Stomach (tissue), 9 donors: Measurements from ENCODE around the gene CPXM2. TPM values are rescaled to one million over a fixed set of nuclear protein-coding genes. Genes with fewer than 3 reads are reported as not detected.
A peak's percentile ranks its signal among the peaks of the same experiment; 100 is the strongest.

ENCODE experiments used
- DNase-seq, 2 donors: peaks; one replicate each; pipeline versions ENCODE4 v3.0.0 to v3.0.0-alpha.2; 2013 to 2019
- H3K27ac ChIP-seq, 5 donors: fragments of 200-600 bp in 4 of 5; sonication (generic) in 4 of 5; one replicate each; pipeline ENCODE4 v1.5.1; 2013 to 2019; ENCODE audit warnings: mild to moderate bottlenecking in 1 of 5, moderate library complexity in 1 of 5
- H3K27me3 ChIP-seq, 3 donors: fragments of 200-600 bp; sonication (generic); one replicate each; pipeline ENCODE4 v1.5.1; 2017 to 2019; ENCODE audit warnings: mixed run types in 1 of 3
- H3K36me3 ChIP-seq, 4 donors: fragments of 200-600 bp; sonication (generic); 1 replicate in 3 of 4; 2 replicates in 1 of 4; pipeline ENCODE4 v1.5.1; 2016 to 2019
- H3K4me1 ChIP-seq, 4 donors: fragments of 200-600 bp; sonication (generic); one replicate each; pipeline ENCODE4 v1.5.1; 2016 to 2019
- H3K4me3 ChIP-seq, 4 donors: fragments of 200-600 bp; sonication (generic) in 3 of 4; one replicate each; pipeline ENCODE4 v1.5.1; 2016 to 2019; ENCODE audit warnings: mild to moderate bottlenecking in 1 of 4
- H3K9me3 ChIP-seq, 4 donors: fragments of 200-600 bp; sonication (generic); one replicate each; pipeline ENCODE4 v1.5.1; 2016 to 2019
- EP300 ChIP-seq: sonication (generic); formaldehyde crosslinking; IDR thresholded peaks from one replicate; pipeline ENCODE4 v1.6.1; 2017; ENCODE audit warnings: antibody characterized with exemption
- POLR2A ChIP-seq, 4 donors: fragments of 450-650 bp; IDR thresholded peaks; one replicate each; pipeline ENCODE4 v1.6.1; 2016; ENCODE audit warnings: antibody characterized with exemption in 4 of 4, control low read depth in 2 of 4, mild to moderate bottlenecking in 1 of 4, moderate library complexity in 1 of 4
- POLR2AphosphoS5 ChIP-seq, 3 donors: sonication (generic); formaldehyde crosslinking; IDR thresholded peaks; one replicate each; pipeline ENCODE4 v1.6.1; 2016; ENCODE audit warnings: antibody characterized with exemption in 3 of 3
- WGBS, 5 donors: extraction: QIAGEN DNeasy Blood & Tissue Kit in 3 of 5; methylation state at CpG; one replicate each; pipeline versions ENCODE4 v1.1.5 to v1.1.7; 2013 to 2018; 5-methylcytosine and 5-hydroxymethylcytosine counted together
- intact Hi-C: fragments of 100-400 bp; cut with DNase I; formaldehyde crosslinking; loops from one replicate; pipeline ENCODE4 v1.15.1; 2023; ENCODE audit warnings: low total_unique reads
- polyA plus RNA-seq, 3 donors: library from polyadenylated mRNA; stranded (reverse); fragments of 200-250 nt; gene quantifications; one replicate each; pipeline ENCODE4 v1.2.3, GENCODE V29; 2013
- total RNA-seq, 5 donors: library from RNA; depleted of rRNA; stranded (reverse); fragments of >200 nt; gene quantifications; one replicate each; pipeline versions ENCODE4 v1.1.0 to v1.2.3, GENCODE V29; 2014 to 2016
- TF ChIP-seq, protein P1 (sequence below), 7 experiments: fragments of 450-650 bp in 4 of 7; fragments of 200-600 bp in 3 of 7; sonication (generic) in 3 of 7; IDR thresholded peaks; one replicate each; pipeline ENCODE4 v1.5.1; 2016 to 2019; ENCODE audit warnings: antibody characterized with exemption in 7 of 7, control low read depth in 2 of 7, mild to moderate bottlenecking in 1 of 7
- donor health status: healthy with polysubstance abuse.
- donor health status: Bipolar disorder and iron deficiency.
- donor health status: healthy.

CPXM2 gene
- total and polyA plus RNA-seq, 8 donors: 0.46 to 33.5 (median 9.9) TPM

DNA sequence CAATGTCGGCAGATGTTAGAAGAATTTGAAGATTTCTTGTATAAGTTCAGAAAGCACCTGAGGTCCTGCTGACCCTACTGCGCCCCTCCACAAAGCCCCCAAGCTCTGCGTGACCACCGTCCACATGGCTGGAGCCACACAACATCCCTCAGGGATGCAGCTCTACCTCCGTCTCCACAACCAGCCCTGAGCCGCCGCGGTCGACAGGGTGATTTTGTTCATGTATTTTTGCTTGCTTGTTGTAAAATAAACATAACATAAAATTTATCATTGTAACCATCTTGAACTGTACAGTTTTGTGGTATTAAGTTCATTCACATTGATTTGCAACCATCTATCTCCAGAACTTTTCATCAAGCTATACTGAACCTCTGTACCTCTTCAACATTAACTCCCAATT is 50.5 kb downstream of the CPXM2 start:
- H3K27me3 ChIP-seq: peaks cover 0 to 8% (median 0%) of the 10 kb centered on the region in 3 donors
- intact Hi-C loops: no loop called here
- peak overlapping the region in 1 of 5 donors; percentile 77 for H3K27ac ChIP-seq
- H3K36me3 ChIP-seq: no peaks in the 10 kb centered on the region
- H3K9me3 ChIP-seq: peaks cover 0 to 4% (median 0%) of the 10 kb centered on the region in 4 donors
- peaks cover 0 to 5% (median 1%) of the 10 kb centered on the region in 4 donors for H3K4me1 ChIP-seq
- no peak for TF ChIP-seq POLR2A (IDR thresholded peaks at IDR 0.05)
- TF ChIP-seq, protein P1, sequence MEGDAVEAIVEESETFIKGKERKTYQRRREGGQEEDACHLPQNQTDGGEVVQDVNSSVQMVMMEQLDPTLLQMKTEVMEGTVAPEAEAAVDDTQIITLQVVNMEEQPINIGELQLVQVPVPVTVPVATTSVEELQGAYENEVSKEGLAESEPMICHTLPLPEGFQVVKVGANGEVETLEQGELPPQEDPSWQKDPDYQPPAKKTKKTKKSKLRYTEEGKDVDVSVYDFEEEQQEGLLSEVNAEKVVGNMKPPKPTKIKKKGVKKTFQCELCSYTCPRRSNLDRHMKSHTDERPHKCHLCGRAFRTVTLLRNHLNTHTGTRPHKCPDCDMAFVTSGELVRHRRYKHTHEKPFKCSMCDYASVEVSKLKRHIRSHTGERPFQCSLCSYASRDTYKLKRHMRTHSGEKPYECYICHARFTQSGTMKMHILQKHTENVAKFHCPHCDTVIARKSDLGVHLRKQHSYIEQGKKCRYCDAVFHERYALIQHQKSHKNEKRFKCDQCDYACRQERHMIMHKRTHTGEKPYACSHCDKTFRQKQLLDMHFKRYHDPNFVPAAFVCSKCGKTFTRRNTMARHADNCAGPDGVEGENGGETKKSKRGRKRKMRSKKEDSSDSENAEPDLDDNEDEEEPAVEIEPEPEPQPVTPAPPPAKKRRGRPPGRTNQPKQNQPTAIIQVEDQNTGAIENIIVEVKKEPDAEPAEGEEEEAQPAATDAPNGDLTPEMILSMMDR (IDR thresholded peaks at IDR 0.05): no peak
- TF ChIP-seq EP300: no peak
- no peak for TF ChIP-seq POLR2AphosphoS5 (IDR thresholded peaks at IDR 0.05)
- 76 to 95% (median 85%) methylated on average over 9 of the region's 9 CpGs for WGBS, 5 donors
- DNase-seq: no peak
- H3K4me3 ChIP-seq: no peak overlapping the region

DNA sequence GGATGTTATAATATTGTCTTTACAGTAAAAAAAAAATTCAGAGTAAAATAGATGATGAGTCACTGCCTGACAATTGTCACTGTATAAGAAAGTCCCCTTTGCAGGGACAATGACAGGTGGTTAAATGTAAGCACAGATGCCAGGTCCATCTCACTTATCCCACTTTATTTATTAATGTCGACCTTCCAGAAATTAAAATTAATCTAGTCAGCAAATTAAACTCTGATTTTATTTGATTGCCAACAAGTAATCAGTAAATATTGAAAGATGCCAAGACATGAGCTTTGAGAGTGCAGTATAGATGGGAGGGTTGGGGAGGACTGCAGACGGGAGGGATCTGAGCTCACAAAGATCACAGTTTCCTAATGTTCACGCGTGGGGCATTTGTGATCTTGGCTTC is 50.9 kb downstream of the CPXM2 start:
- H3K27ac ChIP-seq: peak overlapping the region in 1 of 5 donors; percentile 77
- H3K36me3 ChIP-seq: no peaks in the 10 kb centered on the region
- no peak for DNase-seq
- H3K9me3 ChIP-seq: no peaks in the 10 kb centered on the region
- whole genome bisulfite sequencing, 5 donors: 68 to 87% (median 75%) methylated on average over 4 of the region's 4 CpGs
- peaks cover 0 to 12% (median 0%) of the 10 kb centered on the region in 3 donors for H3K27me3 ChIP-seq
- intact Hi-C loops: no loop called here
- peaks cover 0 to 5% (median 1%) of the 10 kb centered on the region in 4 donors for H3K4me1 ChIP-seq
- no peak for TF ChIP-seq POLR2AphosphoS5 (IDR thresholded peaks at IDR 0.05)
- TF ChIP-seq, protein P1 (IDR thresholded peaks at IDR 0.05): no peak
- TF ChIP-seq POLR2A (IDR thresholded peaks at IDR 0.05): no peak
- no peak for TF ChIP-seq EP300
- no peak overlapping the region for H3K4me3 ChIP-seq

DNA sequence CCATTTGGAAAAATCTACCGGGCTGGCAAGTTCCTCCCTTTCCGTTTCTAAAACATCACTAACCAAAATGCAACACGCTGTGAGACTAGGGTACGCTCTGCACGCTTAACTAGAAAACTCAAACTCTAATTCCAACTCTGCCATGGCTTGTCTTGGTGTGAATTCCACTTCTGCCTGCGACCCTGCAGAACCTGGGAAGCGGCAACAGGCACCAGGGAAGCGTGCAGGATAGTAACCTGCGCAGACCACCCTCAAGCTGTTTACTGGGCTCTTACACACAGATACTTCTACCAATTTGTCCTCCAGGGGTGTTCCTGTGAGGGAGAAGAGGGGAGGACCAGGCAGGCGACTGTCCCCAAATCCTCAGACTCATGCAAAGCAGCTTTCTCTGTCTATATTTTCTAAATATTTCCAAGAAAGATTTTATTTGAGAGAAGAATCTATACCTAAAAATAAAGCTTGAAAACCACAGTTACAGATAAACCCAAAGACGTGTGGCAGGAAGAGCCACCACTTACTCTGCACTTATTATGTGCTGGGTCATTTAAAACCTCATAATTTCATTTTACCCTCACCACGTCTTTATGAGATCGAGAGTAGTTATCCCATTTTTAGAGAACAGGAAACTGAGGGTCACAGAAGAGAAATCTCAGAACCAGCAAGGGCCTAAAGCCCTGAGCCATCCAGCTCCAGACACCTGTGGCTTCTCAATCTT is 52.9 kb downstream of the CPXM2 start:
- DNase-seq: no peak
- H3K4me1 ChIP-seq: peaks cover 0 to 11% (median 1%) of the 10 kb centered on the region in 4 donors
- no peaks in the 10 kb centered on the region for H3K36me3 ChIP-seq
- H3K27me3 ChIP-seq: peaks cover 0 to 14% (median 0%) of the 10 kb centered on the region in 3 donors
- intact Hi-C loops: no loop called here
- peak overlapping the region in 1 of 5 donors; percentile 7 for H3K27ac ChIP-seq
- H3K4me3 ChIP-seq: no peak overlapping the region
- TF ChIP-seq EP300 (no peak), POLR2A (IDR thresholded peaks at IDR 0.05) (no peak), POLR2AphosphoS5 (IDR thresholded peaks at IDR 0.05) (no peak)
- TF ChIP-seq, protein P1 (IDR thresholded peaks at IDR 0.05): no peak
- WGBS, 5 donors: 75 to 85% (median 83%) methylated on average over 13 of the region's 13 CpGs
- no peaks in the 10 kb centered on the region for H3K9me3 ChIP-seq

DNA sequence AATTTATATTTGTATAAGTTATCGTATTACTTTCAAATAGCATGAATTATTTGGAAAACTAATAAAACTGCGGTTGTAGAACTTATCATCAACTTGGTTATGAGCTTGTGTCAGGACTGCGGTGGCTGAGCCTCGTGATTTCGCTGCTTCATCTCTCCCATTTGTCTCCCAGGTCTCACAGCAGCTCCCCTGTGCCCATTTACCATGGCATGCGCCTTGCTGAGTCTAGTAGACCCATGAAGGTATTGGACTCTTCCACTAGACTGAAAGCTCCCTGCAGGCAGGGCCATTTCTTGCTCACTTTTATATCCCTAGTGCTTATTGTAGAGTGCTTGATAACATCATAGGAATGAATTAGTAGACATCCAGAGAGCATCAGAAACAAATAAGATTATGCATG is 53.9 kb downstream of the CPXM2 start:
- 81 to 90% (median 86%) methylated on average over 6 of the region's 6 CpGs for WGBS, 5 donors
- Histone ChIP-seq H3K27ac (no peak overlapping the region), H3K4me1 (peaks cover 0 to 11% (median 1%) of the 10 kb centered on the region in 4 donors), H3K36me3 (no peaks in the 10 kb centered on the region), H3K9me3 (no peaks in the 10 kb centered on the region), H3K4me3 (no peak overlapping the region), H3K27me3 (peaks cover 0 to 14% (median 0%) of the 10 kb centered on the region in 3 donors)
- intact Hi-C loops: no loop called here
- no peak for DNase-seq
- TF ChIP-seq, protein P1 (IDR thresholded peaks at IDR 0.05): no peak
- TF ChIP-seq POLR2A (IDR thresholded peaks at IDR 0.05): no peak
- no peak for TF ChIP-seq EP300
- no peak for TF ChIP-seq POLR2AphosphoS5 (IDR thresholded peaks at IDR 0.05)
